ENCODE results near the gene TNNT1.
"Not testable (repeated sequence)": the region's sequence is repeated elsewhere in the genome, so short reads cannot be mapped to it uniquely, and the experiment has no call there.

The TNNT1 gene

DNA sequence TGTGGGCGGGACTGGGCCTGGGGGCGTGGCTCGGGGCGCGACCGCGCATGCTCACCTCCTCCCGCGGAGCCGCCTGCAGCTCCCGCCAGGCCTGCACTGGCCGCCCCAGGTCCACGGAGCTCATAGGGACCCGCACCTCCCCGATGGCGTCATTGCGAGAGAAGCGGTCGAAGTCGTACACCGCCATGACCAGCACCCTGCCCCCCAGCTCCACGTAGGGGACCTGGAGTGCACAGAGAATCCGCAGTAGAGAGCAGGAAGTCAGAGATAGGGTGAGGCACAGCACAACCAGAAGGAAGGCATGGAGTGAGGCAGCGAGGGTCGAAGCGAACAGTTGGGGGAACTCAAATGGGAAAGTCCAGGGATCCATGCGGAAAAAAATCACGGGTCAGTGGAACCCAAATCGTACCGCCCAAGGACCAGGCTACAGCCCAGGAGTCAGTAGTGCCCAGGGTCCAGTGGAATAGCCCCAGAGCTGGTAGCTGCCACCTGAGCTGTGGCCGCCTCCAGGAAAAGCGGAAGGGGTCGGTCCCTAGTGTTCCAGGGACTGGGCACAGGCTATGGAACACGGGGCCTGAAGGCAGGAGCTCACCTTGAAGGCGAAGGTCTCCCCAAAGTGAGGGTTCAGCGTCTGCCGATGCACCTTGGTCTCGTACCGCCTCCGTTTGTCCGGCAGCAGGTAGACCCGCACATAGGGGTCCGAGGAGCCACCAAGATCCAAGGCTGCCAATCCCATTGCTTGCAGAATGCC, 26.3 kb upstream of the TNNT1 start:
- DNase-seq (ENCODE audit: low read depth), result no peak
- no peak for TF ChIP-seq CTCF (conservative IDR thresholded peaks at IDR 0.05; ENCODE audit: low read length)
- no peak overlapping the region for H3K4me3 ChIP-seq (ENCODE audit: low read length)

GRCh38 chr19:55174425-55175116, 25.6 kb upstream of the TNNT1 start:
- no peak overlapping the region for H3K4me3 ChIP-seq (ENCODE audit: low read length)
- no peak for TF ChIP-seq CTCF (conservative IDR thresholded peaks at IDR 0.05; ENCODE audit: low read length)

GRCh38 chr19:55173714-55174409, 24.9 kb upstream of the TNNT1 start:
- TF ChIP-seq CTCF (conservative IDR thresholded peaks at IDR 0.05; ENCODE audit: low read length), result peak; percentile 20
- peak overlapping the region; percentile 67 for H3K4me3 ChIP-seq (ENCODE audit: low read length)
- peak; percentile 73 for DNase-seq (ENCODE audit: low read depth)

More at GRCh38 chr19:55174425-55175116, 25.6 kb upstream of the TNNT1 start:
- no peak for DNase-seq (ENCODE audit: low read depth)

DNA sequence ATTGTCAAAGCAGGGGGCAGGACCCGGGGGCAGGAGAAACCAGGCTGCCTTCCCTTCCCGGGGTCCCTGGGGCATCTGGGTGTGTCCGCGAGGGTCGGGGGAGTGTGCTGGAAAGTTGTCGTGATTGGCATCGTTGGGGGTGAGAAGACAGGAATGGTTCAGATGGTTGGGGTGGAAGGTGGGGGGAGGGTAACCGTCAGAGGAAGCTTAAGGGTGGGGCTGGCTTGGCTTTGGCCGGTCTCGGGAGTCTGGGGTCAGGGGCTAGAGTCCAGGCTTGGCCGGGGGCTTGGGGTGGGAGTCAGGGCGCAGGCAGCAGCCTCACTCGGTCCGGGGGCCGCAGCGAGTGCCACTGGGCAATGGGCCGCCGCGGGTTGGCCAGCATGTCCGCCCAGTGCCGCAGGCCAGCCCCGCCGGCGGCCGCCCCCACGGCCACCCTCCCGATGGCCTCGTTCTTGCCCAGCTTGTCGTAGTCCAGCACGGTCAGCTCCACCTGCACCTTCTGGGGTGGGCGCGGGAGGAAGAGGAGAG, 24.2 kb upstream of the TNNT1 start:
- DNase-seq (ENCODE audit: low read depth), result no peak
- H3K4me3 ChIP-seq (ENCODE audit: low read length), result peak overlapping the region; percentile 67
- no peak for TF ChIP-seq CTCF (conservative IDR thresholded peaks at IDR 0.05; ENCODE audit: low read length)

DNA sequence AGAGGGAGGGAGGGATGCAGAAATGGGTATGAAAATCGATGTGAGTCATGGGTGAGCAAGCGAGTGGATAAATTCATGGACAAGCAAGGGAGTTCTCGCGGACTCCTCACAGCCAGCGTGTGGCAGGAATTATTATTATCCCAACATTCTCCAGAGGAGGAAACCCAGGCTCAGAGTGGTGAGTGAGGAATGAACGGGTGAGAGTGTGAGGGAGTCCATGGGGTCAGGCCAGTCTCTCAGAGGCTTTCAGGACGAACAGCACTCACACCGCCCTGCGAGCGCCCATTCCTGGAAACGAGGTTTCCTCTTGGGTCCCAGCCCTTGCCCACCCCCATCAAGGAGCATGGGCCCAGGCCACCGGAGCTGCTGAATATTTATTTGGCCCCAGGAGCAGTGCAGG, 23.7 kb upstream of the TNNT1 start:
- DNase-seq (ENCODE audit: low read depth), result peak; percentile 57

DNA sequence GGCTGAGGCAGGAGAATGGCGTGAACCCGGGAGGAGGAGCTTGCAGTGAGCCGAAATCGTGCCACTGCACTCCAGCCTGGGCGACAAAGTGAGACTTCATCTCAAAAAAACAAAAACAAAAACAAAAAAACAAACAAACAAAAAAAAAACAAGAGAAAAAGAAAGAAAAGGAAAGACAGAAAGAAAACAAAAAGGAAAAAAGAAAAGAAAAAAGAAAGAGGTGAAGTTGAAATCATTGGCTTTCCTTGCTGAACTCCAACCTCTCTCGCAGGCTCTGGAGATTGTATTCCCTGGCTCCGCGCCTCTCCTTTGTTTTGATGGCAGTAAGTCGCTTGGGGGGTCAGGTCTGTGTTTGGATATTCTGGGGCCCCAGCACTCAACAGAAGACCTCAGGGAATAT, 23.3 kb upstream of the TNNT1 start:
- peak overlapping the region; percentile 67 for H3K4me3 ChIP-seq (ENCODE audit: low read length)
- not testable (repeated sequence) for DNase-seq (ENCODE audit: low read depth)

More for the DNA sequence above, 23.7 kb upstream of the TNNT1 start:
- peak; percentile 28 for TF ChIP-seq CTCF (conservative IDR thresholded peaks at IDR 0.05; ENCODE audit: low read length)
- peak overlapping the region; percentile 67 for H3K4me3 ChIP-seq (ENCODE audit: low read length)

DNA sequence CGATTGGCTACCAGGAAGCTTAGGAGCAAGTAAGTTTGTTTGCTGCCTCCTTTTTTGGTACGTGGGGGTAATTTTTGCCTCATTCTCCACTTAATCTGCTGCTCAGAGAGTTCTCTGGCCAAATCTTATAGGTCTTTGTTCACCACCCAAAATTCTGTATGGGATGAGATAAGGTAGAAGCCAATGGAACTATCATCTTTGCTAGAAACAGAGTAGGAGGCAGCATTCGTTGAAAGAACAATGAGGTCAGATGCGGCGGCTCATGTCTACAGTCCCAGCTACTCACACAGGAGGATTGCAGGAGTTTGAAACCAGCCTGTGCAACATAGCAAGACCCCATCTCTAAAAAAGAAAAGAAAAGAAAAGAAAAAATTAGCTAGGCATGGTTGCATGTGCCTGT, 22.4 kb upstream of the TNNT1 start:
- DNase-seq (ENCODE audit: low read depth), result no peak
- TF ChIP-seq CTCF (conservative IDR thresholded peaks at IDR 0.05; ENCODE audit: low read length), result no peak
- H3K4me3 ChIP-seq (ENCODE audit: low read length), result no peak overlapping the region
